BE2C (cell line): ENCODE results near the gene OTX2.

Source experiments
- DNase-seq: peaks from one replicate; pipeline ENCODE4 v3.0.0-alpha.2; 2020
- H3K27me3 ChIP-seq: fragments of 250-450 bp; sonication (Bioruptor Pico); 2 replicates; pipeline ENCODE4 v1.5.1; 2020; ENCODE audit warnings: mild to moderate bottlenecking
- H3K36me3 ChIP-seq: fragments of 250-450 bp; sonication (Bioruptor Pico); 2 replicates; pipeline ENCODE4 v1.5.1; 2020; ENCODE audit warnings: mild to moderate bottlenecking
- H3K4me1 ChIP-seq: fragments of 250-450 bp; sonication (Bioruptor Pico); 2 replicates; pipeline ENCODE4 v1.5.1; 2020
- H3K4me3 ChIP-seq: 2 replicates; pipeline ENCODE4 v1.5.1; 2011; ENCODE audit warnings: low read depth, low read length
- H3K9me3 ChIP-seq: fragments of 250-450 bp; sonication (Bioruptor Pico); 2 replicates; pipeline ENCODE4 v1.5.1; 2020
- CTCF ChIP-seq: IDR thresholded peaks from 2 replicates; pipeline ENCODE4 v1.5.1; 2012; ENCODE audit warnings: mild to moderate bottlenecking, low read depth, low read length

Gene OTX2

GRCh38 chr14:56814969-56815700 is 4.9 kb upstream of the OTX2 start:
- Histone ChIP-seq H3K36me3 (no peaks in the 10 kb centered on the region), H3K4me1 (no peaks in the 10 kb centered on the region), H3K27me3 (peaks cover 93% of the 10 kb centered on the region), H3K4me3 (no peak overlapping the region), H3K9me3 (no peaks in the 10 kb centered on the region)
- TF ChIP-seq CTCF, result no peak
- DNase-seq, result no peak

- peaks cover 98% of the 10 kb centered on the region for H3K27me3 ChIP-seq
- TF ChIP-seq CTCF, result no peak
- H3K9me3 ChIP-seq, result no peaks in the 10 kb centered on the region
- H3K4me1 ChIP-seq, result no peaks in the 10 kb centered on the region
- no peak for DNase-seq
- H3K4me3 ChIP-seq, result no peak overlapping the region
- no peaks in the 10 kb centered on the region for H3K36me3 ChIP-seq
Observed at GRCh38 chr14:56814519-56814959, 4.3 kb upstream of the OTX2 start.

GRCh38 chr14:56813143-56813551 is 2.9 kb upstream of the OTX2 start:
- Histone ChIP-seq H3K4me3 (no peak overlapping the region), H3K27me3 (peaks cover 98% of the 10 kb centered on the region), H3K4me1 (no peaks in the 10 kb centered on the region), H3K9me3 (no peaks in the 10 kb centered on the region), H3K36me3 (no peaks in the 10 kb centered on the region)
- no peak for TF ChIP-seq CTCF
- no peak for DNase-seq

GRCh38 chr14:56812364-56813141 is 2.3 kb upstream of the OTX2 start:
- no peak overlapping the region for H3K4me3 ChIP-seq
- peaks cover 98% of the 10 kb centered on the region for H3K27me3 ChIP-seq
- no peaks in the 10 kb centered on the region for H3K9me3 ChIP-seq
- H3K4me1 ChIP-seq, result no peaks in the 10 kb centered on the region
- no peak for TF ChIP-seq CTCF
- no peaks in the 10 kb centered on the region for H3K36me3 ChIP-seq
- no peak for DNase-seq

- H3K27me3 ChIP-seq, result peaks cover 98% of the 10 kb centered on the region
Observed at GRCh38 chr14:56811593-56812363, 1.5 kb upstream of the OTX2 start.

More at GRCh38 chr14:56811593-56812363, 1.5 kb upstream of the OTX2 start:
- H3K9me3 ChIP-seq, result no peaks in the 10 kb centered on the region
- no peak overlapping the region for H3K4me3 ChIP-seq
- H3K36me3 ChIP-seq, result no peaks in the 10 kb centered on the region
- no peak for TF ChIP-seq CTCF
- DNase-seq, result no peak
- no peaks in the 10 kb centered on the region for H3K4me1 ChIP-seq
